K562 (cell line): ENCODE data around the gene FAM118B. TPM values are rescaled to one million over a fixed set of nuclear protein-coding genes. Genes with fewer than 3 reads are reported as not detected.

Source experiments
- CBX5 ChIP-seq: IDR thresholded peaks from 2 replicates; pipeline ENCODE4 v1.6.1; 2014; ENCODE audit warnings: low read depth, borderline replicate concordance
- CCAR2 ChIP-seq: fragments of 200-400 bp; formaldehyde crosslinking; IDR thresholded peaks from 2 replicates; pipeline ENCODE4 v1.6.1; 2017; ENCODE audit warnings: mild to moderate bottlenecking, low read depth, low read length
- CHD2 ChIP-seq: IDR thresholded peaks from 2 replicates; pipeline ENCODE4 v1.6.1; 2011; ENCODE audit warnings: low read depth, low read length
- CUX1 ChIP-seq: fragments of 200-800 bp; sonication (Bioruptor generic); IDR thresholded peaks from 2 replicates; pipeline ENCODE4 v1.6.1; 2016; ENCODE audit warnings: missing genetic modification characterization, missing compliant biosample characterization
- DLX4 ChIP-seq: fragments of 250-450 bp; sonication (Bioruptor Pico); IDR thresholded peaks from 2 replicates; pipeline ENCODE4 v1.6.1; 2021; ENCODE audit warnings: mild to moderate bottlenecking
- FOS ChIP-seq: IDR thresholded peaks from 3 replicates; pipeline ENCODE4 v1.6.1; 2011; ENCODE audit not compliant: insufficient read length; ENCODE audit errors: extremely low read depth
- LEF1 ChIP-seq: fragments of 450-650 bp; IDR thresholded peaks from 2 replicates; pipeline ENCODE4 v1.6.1; 2016; ENCODE audit warnings: mild to moderate bottlenecking
- MAZ ChIP-seq, 2 experiments: fragments of 450-650 bp in 1 of 2; sonication (generic) in 1 of 2; formaldehyde crosslinking; IDR thresholded peaks in 1 of 2; conservative IDR thresholded peaks in 1 of 2; 2 replicates each; pipeline versions ENCODE4 v1.4.0 to v1.5.0; 2020; ENCODE audit warnings: mild to moderate bottlenecking in 1 of 2, missing genetic modification reagents in 1 of 2
- PATZ1 ChIP-seq: fragments of 250-450 bp; sonication (Bioruptor Pico); IDR thresholded peaks from 2 replicates; pipeline ENCODE4 v1.5.0; 2020; ENCODE audit warnings: mild to moderate bottlenecking, borderline replicate concordance
- POLR3A ChIP-seq: IDR thresholded peaks from 2 replicates; pipeline ENCODE4 v1.6.1; 2011; ENCODE audit warnings: borderline replicate concordance, mild to moderate bottlenecking, moderate library complexity; ENCODE audit not compliant: insufficient read length, insufficient read depth; ENCODE audit errors: extremely low read depth
- PRDM10 ChIP-seq: fragments of 450-650 bp; IDR thresholded peaks from 2 replicates; pipeline ENCODE4 v1.6.1; 2018; ENCODE audit not compliant: partially characterized antibody
- SIRT6 ChIP-seq: IDR thresholded peaks from one replicate; pipeline ENCODE4 v1.6.1; 2012; ENCODE audit warnings: low read depth, mild to moderate bottlenecking, control low read depth, inconsistent platforms, low read length, moderate library complexity
- TEAD4 ChIP-seq, 2 experiments: sonication (generic) in 1 of 2; formaldehyde crosslinking in 1 of 2; IDR thresholded peaks; 2 replicates each; pipeline versions ENCODE4 v1.6.1 to v1.8.0; 2012 to 2022; ENCODE audit warnings: borderline replicate concordance in 1 of 2, inconsistent platforms in 1 of 2, low read length in 1 of 2, mild to moderate bottlenecking in 1 of 2, missing genetic modification reagents in 1 of 2
- ZNF764 ChIP-seq: fragments of 250-450 bp; sonication (Bioruptor Pico); IDR thresholded peaks from 2 replicates; pipeline ENCODE4 v1.4.0; 2020; ENCODE audit warnings: low read depth, mild to moderate bottlenecking, moderate library complexity
- polyA plus RNA-seq, 8 experiments: library from polyadenylated mRNA; depleted of rRNA in 4 of 8; stranded (reverse) in 5 of 8; unstranded in 3 of 8; fragments of >200 nt; fragmentation: Nextera tagmentation in 2 of 8; fragmentation: Illumina TruSeq in 1 of 8; extraction: Ambion mirVana in 2 of 8; extraction: Trizol in 1 of 8; gene quantifications; 2 replicates each; pipeline versions ENCODE4 v1.2.1 to v1.2.3, GENCODE V29; 2011 to 2014; ENCODE audit warnings: inconsistent platforms in 1 of 8, missing spikeins in 1 of 8
- total RNA-seq, 7 experiments: library from RNA; depleted of rRNA in 6 of 7; stranded (reverse); fragments of >200 nt in 6 of 7; fragmentation: Illumina TruSeq in 2 of 7; extraction: Trizol in 2 of 7; gene quantifications; 2 replicates each; pipeline versions ENCODE4 v1.2.1 to v1.2.3, GENCODE V29; 2011 to 2021; ENCODE audit warnings: low replicate concordance in 1 of 7

The FAM118B gene
- total and polyA plus RNA-seq, 9 of the 15 experiments (the other 6 are each of a cell fraction or from before 2014, with no cell fraction given), result 12.0 to 49.0 (median 22.1) TPM

GRCh38 chr11:126303623-126304456 is 92.3 kb downstream of the FAM118B start, which contains the start of gene DCPS (continued):
- TF ChIP-seq CUX1 (CRISPR knock-in tag), result no peak
- TF ChIP-seq LEF1, result no peak
- TF ChIP-seq PRDM10, result peak; percentile 97
- no peak; the same call in 1 of the 2 replicates for TF ChIP-seq TEAD4 (IDR thresholded peaks at IDR 0.05; ENCODE audit: low read length)
- TF ChIP-seq TEAD4 (CRISPR knock-in tag; IDR thresholded peaks at IDR 0.05; ENCODE audit: borderline replicate concordance), result no peak
- TF ChIP-seq MAZ (CRISPR knock-in tag; conservative IDR thresholded peaks at IDR 0.05 in 1 of 2, IDR thresholded peaks at IDR 0.05 in 1 of 2), result peak; percentile 74 to 96
- no peak for TF ChIP-seq DLX4 (CRISPR knock-in tag)
- TF ChIP-seq POLR3A, result no peak
- no peak for TF ChIP-seq CCAR2
- no peak for TF ChIP-seq ZNF764
- TF ChIP-seq SIRT6, result no peak
- no peak for TF ChIP-seq CBX5
- no peak for TF ChIP-seq FOS
- TF ChIP-seq CHD2, result no peak
- no peak for TF ChIP-seq PATZ1 (CRISPR knock-in tag)
